ENCODE data around the gene FARSA.

DNA sequence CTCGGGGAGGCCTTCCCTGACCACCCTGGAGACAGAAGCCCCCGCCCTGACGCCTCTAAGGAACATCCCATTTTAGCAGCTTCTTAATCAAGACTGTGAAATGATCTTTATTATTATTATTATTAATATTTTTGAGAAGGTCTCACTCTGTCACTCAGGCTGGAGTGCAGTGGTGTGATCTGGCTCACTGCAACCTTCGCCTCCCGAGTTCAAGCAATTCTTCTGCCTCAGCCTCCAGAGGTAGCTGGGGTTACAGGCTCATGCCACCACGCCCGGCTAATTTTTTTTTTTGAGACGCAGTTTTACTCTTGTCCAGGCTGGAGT, 32.3 kb upstream of the FARSA start:
- TF ChIP-seq, protein P1, sequence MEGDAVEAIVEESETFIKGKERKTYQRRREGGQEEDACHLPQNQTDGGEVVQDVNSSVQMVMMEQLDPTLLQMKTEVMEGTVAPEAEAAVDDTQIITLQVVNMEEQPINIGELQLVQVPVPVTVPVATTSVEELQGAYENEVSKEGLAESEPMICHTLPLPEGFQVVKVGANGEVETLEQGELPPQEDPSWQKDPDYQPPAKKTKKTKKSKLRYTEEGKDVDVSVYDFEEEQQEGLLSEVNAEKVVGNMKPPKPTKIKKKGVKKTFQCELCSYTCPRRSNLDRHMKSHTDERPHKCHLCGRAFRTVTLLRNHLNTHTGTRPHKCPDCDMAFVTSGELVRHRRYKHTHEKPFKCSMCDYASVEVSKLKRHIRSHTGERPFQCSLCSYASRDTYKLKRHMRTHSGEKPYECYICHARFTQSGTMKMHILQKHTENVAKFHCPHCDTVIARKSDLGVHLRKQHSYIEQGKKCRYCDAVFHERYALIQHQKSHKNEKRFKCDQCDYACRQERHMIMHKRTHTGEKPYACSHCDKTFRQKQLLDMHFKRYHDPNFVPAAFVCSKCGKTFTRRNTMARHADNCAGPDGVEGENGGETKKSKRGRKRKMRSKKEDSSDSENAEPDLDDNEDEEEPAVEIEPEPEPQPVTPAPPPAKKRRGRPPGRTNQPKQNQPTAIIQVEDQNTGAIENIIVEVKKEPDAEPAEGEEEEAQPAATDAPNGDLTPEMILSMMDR (IDR thresholded peaks at IDR 0.05), result no peak
- TF ChIP-seq TFCP2L1 (CRISPR knock-in tag; IDR thresholded peaks at IDR 0.05) (no peak), MAFK (IDR thresholded peaks at IDR 0.05; ENCODE audit: partially characterized antibody) (no peak), JUNB (IDR thresholded peaks at IDR 0.05) (no peak), HOXB5 (CRISPR knock-in tag; IDR thresholded peaks at IDR 0.05) (no peak), BHLHE40 (IDR thresholded peaks at IDR 0.05; ENCODE audit: low read depth, low read length) (no peak), RAD21 (conservative IDR thresholded peaks at IDR 0.05 in 1 of 2, IDR thresholded peaks at IDR 0.05 in 1 of 2) (no peak), EHMT2 (IDR thresholded peaks at IDR 0.05; ENCODE audit: low read depth) (no peak), POLR2A (IDR thresholded peaks at IDR 0.05; ENCODE audit: low read length) (no peak), RNF2 (IDR thresholded peaks at IDR 0.05; ENCODE audit: borderline replicate concordance, low read depth) (no peak)
- TF ChIP-seq, protein P2, sequence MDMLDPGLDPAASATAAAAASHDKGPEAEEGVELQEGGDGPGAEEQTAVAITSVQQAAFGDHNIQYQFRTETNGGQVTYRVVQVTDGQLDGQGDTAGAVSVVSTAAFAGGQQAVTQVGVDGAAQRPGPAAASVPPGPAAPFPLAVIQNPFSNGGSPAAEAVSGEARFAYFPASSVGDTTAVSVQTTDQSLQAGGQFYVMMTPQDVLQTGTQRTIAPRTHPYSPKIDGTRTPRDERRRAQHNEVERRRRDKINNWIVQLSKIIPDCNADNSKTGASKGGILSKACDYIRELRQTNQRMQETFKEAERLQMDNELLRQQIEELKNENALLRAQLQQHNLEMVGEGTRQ (IDR thresholded peaks at IDR 0.05), result no peak

Data from A549 (cell line).